ENCODE data around the gene CTDSPL. TPM values are rescaled to one million over a fixed set of nuclear protein-coding genes. Genes with fewer than 3 reads are reported as not detected.

The CTDSPL gene
- total and polyA plus RNA-seq, 2 of the 13 experiments (the other 11 are each of a cell fraction or from before 2014, with no cell fraction given), result 26.1 to 142 TPM

GRCh38 chr3:37963016-37963415, 101.3 kb downstream of the CTDSPL start (continued):
- TF ChIP-seq KDM6A (CRISPR knock-in tag; IDR thresholded peaks at IDR 0.05; ENCODE audit: low read depth) (0 out of 2 replicates have a peak, but pooled peaks have one; percentile 14), RAD51 (IDR thresholded peaks at IDR 0.05; ENCODE audit: borderline replicate concordance) (no peak), SOX6 (IDR thresholded peaks at IDR 0.05) (no peak), SOX6 (CRISPR knock-in tag; IDR thresholded peaks at IDR 0.05) (0 out of 2 replicates have a peak, but pooled peaks have one; percentile 16), ZBTB38 (CRISPR knock-in tag; IDR thresholded peaks at IDR 0.05) (0 out of 2 replicates have a peak, but pooled peaks have one; percentile 44), HNF1A (IDR thresholded peaks at IDR 0.05; ENCODE audit: low read depth) (0 out of 2 replicates have a peak, but pooled peaks have one; percentile 19), HNF1A (CRISPR knock-in tag; IDR thresholded peaks at IDR 0.05; ENCODE audit: borderline replicate concordance) (no peak), MXD4 (CRISPR knock-in tag; IDR thresholded peaks at IDR 0.05) (0 out of 2 replicates have a peak, but pooled peaks have one; percentile 29), ZNF382 (CRISPR knock-in tag; IDR thresholded peaks at IDR 0.05; ENCODE audit: borderline replicate concordance) (no peak), ASH2L (IDR thresholded peaks at IDR 0.05; ENCODE audit: insufficient read length, low read depth, low read length) (no peak), PAXIP1 (CRISPR knock-in tag; conservative IDR thresholded peaks at IDR 0.05) (peak; percentile 63), POGZ (CRISPR knock-in tag; IDR thresholded peaks at IDR 0.05) (0 out of 2 replicates have a peak, but pooled peaks have one; percentile 27), ZNF660 (CRISPR knock-in tag; IDR thresholded peaks at IDR 0.05; ENCODE audit: borderline replicate concordance, low read depth) (no peak), KDM4B (CRISPR knock-in tag; IDR thresholded peaks at IDR 0.05) (0 out of 2 replicates have a peak, but pooled peaks have one; percentile 34), ELF3 (CRISPR knock-in tag; IDR thresholded peaks at IDR 0.05) (0 out of 2 replicates have a peak, but pooled peaks have one; percentile 16), DBP (CRISPR knock-in tag; IDR thresholded peaks at IDR 0.05; ENCODE audit: not compliant biosample characterization) (no peak), FOXA3 (CRISPR knock-in tag; IDR thresholded peaks at IDR 0.05) (0 out of 2 replicates have a peak, but pooled peaks have one; percentile 5), GATAD2A (CRISPR knock-in tag; IDR thresholded peaks at IDR 0.05) (0 out of 2 replicates have a peak, but pooled peaks have one; percentile 30), RBFOX2 (IDR thresholded peaks at IDR 0.05; ENCODE audit: low read depth, low read length) (no peak)

All from HepG2 (cell line).